ENCODE measurements around the gene GAS1.

The GAS1 gene

DNA sequence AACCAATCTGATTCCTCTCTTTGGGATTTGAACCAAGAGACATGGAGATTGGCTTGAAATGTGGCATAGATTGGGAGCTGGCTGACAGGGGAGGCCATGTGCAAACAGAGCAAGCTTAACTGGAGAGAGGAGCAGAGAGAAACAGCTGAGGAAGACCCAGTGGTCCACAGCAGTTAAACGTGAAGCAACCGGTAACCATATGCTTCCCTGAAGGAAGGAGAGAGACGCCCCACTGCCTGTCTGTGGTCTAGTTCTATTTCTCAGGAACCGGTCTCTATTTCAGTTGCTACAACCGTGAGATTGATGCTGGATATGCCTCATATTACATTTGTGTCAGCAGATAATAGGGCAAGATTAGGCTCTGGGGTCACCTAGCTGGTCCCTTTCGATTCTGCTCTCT lies 13.6 kb upstream of the GAS1 start:
- no peak for DNase-seq

DNA sequence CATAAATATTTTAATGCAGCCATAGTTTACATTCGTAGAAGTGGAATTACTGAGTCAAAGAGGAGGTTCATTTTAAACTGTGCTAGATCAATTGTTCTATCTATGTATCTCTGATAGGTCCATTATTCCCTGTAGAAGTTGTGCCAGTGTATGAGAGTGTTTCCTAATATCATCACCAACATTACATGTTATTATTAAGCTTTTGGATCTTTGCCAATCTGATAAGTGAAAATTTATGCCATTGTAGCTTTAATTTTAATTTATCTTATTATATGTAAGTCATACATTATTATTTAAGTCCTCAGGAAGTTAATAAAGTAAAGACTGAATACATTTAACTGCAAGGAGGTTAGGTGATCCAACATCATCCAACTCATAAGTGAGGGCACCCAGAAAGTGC lies 10.9 kb upstream of the GAS1 start:
- DNase-seq = no peak

GRCh38 chr9:86955561-86955960 lies 8.3 kb upstream of the GAS1 start:
- no peak for DNase-seq

- no peak for DNase-seq
Observed at GRCh38 chr9:86955042-86955441, 7.7 kb upstream of the GAS1 start.

GRCh38 chr9:86953181-86953580 lies 5.9 kb upstream of the GAS1 start:
- DNase-seq = no peak

- peak in 1 of 2 experiments; percentile 62 for DNase-seq
Observed at GRCh38 chr9:86948074-86948929, 996 bp upstream of the GAS1 start.

- DNase-seq = peak in 1 of 2 experiments; percentile 4
Observed at GRCh38 chr9:86946201-86947145, 833 bp downstream of the GAS1 start.

GRCh38 chr9:86945728-86946200 lies 1.5 kb downstream of the GAS1 start:
- DNase-seq = no peak

DNA sequence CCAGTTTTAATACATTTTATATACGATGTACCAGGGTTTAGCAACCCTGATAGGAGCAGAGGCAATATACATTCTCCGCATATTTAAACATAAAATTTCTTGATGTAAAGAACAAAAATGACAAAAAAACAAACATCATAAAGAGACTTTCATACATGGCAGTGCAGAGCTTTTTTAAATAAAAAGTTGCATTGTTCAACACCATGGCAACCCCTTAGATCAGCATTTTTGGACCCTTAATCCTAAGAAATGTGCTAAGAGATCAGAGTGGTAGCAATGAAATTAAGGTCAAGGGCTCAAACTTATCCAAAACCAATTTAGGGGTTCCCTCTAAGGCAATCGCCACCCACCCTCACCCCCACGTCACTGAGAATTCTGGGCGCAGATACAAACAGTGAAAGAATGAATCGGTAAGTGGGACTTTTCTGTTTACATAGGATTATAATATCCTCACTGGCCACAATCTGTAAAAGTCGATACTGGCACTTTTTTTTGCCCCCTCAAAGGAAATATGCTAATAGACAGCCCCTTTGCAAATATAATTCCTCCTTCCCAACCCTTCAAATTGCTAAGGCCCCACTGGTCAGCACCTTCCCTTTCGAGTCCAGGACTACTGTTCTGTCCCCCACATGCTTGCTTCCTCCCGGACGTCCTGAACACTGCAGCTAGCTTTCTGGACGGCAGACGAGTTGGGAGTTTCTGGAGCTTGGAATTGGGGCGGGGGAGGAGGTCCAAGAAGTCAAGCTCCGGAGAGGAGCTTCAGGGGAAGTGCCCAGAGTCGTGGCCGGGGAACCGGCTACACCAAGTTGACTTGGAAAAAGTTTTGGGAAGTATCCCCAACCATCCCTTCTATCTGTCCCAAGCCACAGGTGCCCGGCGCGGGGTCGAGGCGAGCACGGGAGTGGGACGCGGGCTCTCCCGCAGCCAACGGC lies 2.2 kb downstream of the GAS1 start:
- no peak for DNase-seq

- DNase-seq = no peak
Observed at GRCh38 chr9:86943201-86944113, 3.8 kb downstream of the GAS1 start.

DNA sequence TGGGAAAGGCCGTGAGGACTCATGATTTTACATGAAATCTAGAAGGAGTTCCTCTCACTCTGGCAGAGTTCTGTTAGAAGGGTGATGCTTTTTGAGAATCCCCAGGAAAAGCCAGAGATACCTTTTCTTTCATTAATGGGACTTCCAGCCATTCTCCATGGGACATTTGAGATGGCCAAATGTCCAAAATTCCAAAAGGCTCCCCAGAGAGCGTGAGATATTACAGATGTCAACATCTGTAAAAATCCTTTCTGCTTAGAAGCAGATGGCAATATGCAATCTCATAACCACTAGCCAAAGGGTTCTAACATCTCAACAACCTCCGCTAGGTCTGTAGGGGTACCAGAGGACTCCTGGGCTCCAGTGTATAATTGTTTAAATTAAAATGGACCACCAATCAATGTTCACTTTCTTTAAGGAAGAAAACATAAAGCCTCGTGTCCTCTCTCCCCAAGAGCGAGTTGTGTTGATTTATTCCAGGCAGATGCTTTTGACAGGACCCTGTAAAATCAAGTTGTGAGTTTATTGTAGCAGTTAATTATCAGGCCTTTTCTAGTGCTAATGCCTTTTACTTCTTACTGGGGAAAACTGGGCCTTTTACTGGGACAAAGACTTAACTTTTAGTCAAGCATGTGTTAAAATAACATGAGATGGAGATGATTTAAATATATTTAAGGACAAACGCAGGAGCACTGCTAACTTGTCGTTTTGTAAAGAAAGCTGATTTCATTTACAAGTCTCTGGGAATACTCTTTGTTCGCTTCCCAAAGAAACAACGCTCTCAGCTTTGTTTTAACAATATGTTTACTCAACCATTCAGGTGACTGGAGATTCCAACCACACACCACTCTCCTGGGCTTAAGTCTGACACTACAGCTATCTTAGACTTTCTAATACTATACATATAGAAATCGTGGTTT lies 4.8 kb downstream of the GAS1 start:
- no peak for DNase-seq

GRCh38 chr9:86941197-86941596 lies 6.1 kb downstream of the GAS1 start:
- no peak for DNase-seq

DNA sequence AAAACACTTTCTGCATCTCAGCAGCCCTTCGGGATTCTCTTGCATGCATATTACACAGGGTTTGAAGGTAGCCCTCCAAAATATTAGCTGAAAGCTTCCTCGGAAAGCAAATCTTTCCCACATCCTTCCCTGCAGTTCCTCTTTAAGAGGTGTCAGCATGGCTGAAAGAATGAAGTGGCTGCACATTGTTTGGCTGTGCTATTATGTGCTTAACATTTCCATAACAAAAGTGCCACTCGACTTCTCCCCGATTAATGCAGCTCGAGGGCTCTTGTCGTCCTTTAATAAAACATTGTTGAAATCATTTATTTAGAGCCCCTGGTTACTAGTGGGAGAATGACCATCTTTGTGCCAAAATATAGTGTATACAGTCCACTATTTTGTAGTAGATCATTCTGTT lies 6.5 kb downstream of the GAS1 start:
- no peak for DNase-seq

DNA sequence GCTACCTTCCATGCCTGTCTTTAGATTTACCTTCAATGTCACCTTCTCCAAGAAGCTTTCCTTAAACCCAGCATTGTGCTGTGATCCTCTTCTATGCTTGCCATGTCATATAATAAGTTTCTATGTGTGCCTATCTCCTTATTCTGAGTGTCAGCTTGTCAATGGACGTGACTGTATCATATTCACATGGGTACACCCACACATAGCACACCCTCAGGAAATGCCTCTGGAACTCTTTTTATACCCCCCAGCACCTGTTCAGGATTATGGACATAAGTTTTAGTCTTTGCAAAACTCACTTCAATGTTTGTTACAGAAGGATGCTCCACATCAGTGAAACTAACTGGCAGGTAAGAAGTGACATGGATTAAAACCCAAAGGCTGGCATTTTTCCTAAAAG lies 7.4 kb downstream of the GAS1 start:
- no peak for DNase-seq

- no peak for DNase-seq
Observed at GRCh38 chr9:86939321-86939720, 8.0 kb downstream of the GAS1 start.

GRCh38 chr9:86938780-86939179 lies 8.5 kb downstream of the GAS1 start:
- DNase-seq = no peak

DNA sequence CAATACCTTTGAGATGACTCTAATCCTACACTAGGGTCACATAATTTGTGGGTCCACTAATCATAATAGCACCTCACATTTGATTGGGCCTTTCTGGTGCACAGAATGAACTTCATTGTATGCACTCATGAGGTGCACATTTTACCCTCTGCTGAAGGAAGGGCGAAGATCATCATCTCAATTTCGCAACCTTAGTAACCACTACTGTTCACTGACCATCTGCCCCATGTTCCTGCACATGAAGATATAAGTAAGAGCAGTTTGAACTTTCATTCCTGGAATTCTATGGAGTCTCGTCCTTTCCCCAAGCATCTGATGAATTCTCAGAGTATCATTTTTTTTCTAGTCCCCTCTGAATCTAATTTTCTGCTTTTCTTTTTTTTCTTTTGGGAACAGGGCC lies 21.2 kb downstream of the GAS1 start:
- no peak for DNase-seq

GRCh38 chr9:86925686-86926085 lies 21.6 kb downstream of the GAS1 start:
- no peak for DNase-seq

GRCh38 chr9:86924206-86924605 lies 23.1 kb downstream of the GAS1 start:
- no peak for DNase-seq
